ENCODE results near the gene XYLT2. TPM values are rescaled to one million over a fixed set of nuclear protein-coding genes. Genes with fewer than 3 reads are reported as not detected.

XYLT2 gene
- total and polyA plus RNA-seq, 2 of the 13 experiments (the other 11 are each of a cell fraction or from before 2014, with no cell fraction given), result 17.0 to 22.1 TPM

DNA sequence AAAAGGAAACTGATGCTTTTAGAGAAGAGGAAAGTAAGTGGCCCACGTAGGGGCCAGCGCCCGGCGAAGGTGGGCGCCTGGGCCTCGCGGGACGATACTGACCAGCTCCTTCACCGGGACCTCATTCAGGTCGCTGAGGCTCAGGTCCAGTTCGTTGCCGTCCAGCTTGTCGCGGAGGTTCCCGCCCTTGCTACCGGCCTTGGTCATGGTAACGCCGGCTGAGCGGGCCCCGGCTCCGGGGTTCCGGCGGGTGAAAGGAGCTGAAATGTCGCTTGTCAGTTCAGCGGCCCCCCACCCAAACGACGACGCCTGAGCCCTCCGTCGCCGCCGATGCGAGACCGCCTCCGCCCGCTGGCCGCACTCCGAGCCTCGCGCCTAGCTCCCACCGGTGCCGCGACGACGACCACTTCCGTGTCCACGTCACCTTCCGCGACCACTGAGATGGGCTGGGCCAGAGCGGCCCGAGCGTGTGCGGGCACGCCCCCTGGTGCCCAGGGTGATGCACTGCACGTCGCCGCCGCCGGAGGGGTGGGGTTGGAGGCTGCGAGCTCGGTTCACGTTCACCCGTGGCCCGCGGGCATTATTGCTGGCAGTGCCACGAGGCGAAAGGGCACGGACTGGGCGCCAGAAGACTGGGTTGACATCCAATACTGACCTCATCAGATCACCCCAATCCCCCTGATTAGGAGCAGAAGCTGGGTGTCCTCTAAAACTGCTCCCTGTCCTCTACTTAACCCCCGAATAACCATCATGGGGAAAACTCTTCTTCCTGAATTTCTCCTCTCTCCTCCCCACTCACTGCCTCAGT lies 51.4 kb downstream of the XYLT2 start, which contains the start of gene LRRC59 (continued):
- TF ChIP-seq XBP1 (CRISPR knock-in tag; IDR thresholded peaks at IDR 0.05), result peak; percentile 97
- TF ChIP-seq TARDBP (CRISPR knock-in tag; IDR thresholded peaks at IDR 0.05), result peak; percentile 100
- peak; percentile 97 for TF ChIP-seq ZNF274 (CRISPR knock-in tag; IDR thresholded peaks at IDR 0.05)
- peak; percentile 80 for TF ChIP-seq ZNF143 (CRISPR knock-in tag; IDR thresholded peaks at IDR 0.05)
- TF ChIP-seq ZNF616 (CRISPR knock-in tag; IDR thresholded peaks at IDR 0.05; ENCODE audit: low read depth), result 0 out of 2 replicates have a peak, but pooled peaks have one; percentile 56
- peak; percentile 70 for TF ChIP-seq HMG20A (CRISPR knock-in tag; IDR thresholded peaks at IDR 0.05; ENCODE audit: borderline replicate concordance)
- TF ChIP-seq, protein P1, sequence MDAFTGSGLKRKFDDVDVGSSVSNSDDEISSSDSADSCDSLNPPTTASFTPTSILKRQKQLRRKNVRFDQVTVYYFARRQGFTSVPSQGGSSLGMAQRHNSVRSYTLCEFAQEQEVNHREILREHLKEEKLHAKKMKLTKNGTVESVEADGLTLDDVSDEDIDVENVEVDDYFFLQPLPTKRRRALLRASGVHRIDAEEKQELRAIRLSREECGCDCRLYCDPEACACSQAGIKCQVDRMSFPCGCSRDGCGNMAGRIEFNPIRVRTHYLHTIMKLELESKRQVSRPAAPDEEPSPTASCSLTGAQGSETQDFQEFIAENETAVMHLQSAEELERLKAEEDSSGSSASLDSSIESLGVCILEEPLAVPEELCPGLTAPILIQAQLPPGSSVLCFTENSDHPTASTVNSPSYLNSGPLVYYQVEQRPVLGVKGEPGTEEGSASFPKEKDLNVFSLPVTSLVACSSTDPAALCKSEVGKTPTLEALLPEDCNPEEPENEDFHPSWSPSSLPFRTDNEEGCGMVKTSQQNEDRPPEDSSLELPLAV (CRISPR knock-in tag; conservative IDR thresholded peaks at IDR 0.05; ENCODE audit: low read depth), result peak; percentile 96
- TF ChIP-seq, protein P2, sequence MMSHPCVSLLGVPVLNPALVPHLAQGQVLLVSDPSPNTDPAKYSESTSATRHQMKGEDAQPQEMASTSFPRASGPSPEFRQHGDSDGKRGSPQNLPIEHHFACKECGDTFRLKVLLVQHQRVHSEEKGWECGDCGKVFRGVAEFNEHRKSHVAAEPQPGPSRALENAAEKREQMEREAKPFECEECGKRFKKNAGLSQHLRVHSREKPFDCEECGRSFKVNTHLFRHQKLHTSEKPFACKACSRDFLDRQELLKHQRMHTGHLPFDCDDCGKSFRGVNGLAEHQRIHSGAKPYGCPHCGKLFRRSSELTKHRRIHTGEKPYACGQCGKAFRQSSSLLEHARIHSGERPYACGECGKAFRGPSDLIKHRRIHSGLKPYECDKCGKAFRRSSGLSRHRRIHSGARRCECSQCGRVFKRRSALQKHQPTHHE (CRISPR knock-in tag; IDR thresholded peaks at IDR 0.05; ENCODE audit: borderline replicate concordance), result peak; percentile 76
- peak; percentile 70; the same call in 1 of the 2 replicates for TF ChIP-seq ZNF766 (CRISPR knock-in tag; IDR thresholded peaks at IDR 0.05; ENCODE audit: borderline replicate concordance)
- TF ChIP-seq ZNF451 (CRISPR knock-in tag; IDR thresholded peaks at IDR 0.05), result peak; percentile 96; the same call in 1 of the 2 replicates
- TF ChIP-seq, protein P3, sequence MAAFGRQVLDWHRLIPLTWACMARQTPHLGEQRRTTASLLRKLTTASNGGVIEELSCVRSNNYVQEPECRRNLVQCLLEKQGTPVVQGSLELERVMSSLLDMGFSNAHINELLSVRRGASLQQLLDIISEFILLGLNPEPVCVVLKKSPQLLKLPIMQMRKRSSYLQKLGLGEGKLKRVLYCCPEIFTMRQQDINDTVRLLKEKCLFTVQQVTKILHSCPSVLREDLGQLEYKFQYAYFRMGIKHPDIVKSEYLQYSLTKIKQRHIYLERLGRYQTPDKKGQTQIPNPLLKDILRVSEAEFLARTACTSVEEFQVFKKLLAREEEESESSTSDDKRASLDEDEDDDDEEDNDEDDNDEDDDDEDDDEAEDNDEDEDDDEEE (CRISPR knock-in tag; IDR thresholded peaks at IDR 0.05), result peak; percentile 99
- peak; percentile 89 for TF ChIP-seq MAZ (IDR thresholded peaks at IDR 0.05; ENCODE audit: borderline replicate concordance, low read depth, low read length)
- TF ChIP-seq MAZ (CRISPR knock-in tag; IDR thresholded peaks at IDR 0.05; ENCODE audit: low read depth), result peak; percentile 100
- peak; percentile 99 for TF ChIP-seq HOXA3 (CRISPR knock-in tag; IDR thresholded peaks at IDR 0.05)
- 0 out of 2 replicates have a peak, but pooled peaks have one; percentile 93 for TF ChIP-seq ZNF569 (CRISPR knock-in tag; IDR thresholded peaks at IDR 0.05; ENCODE audit: borderline replicate concordance)
- TF ChIP-seq, protein P4, sequence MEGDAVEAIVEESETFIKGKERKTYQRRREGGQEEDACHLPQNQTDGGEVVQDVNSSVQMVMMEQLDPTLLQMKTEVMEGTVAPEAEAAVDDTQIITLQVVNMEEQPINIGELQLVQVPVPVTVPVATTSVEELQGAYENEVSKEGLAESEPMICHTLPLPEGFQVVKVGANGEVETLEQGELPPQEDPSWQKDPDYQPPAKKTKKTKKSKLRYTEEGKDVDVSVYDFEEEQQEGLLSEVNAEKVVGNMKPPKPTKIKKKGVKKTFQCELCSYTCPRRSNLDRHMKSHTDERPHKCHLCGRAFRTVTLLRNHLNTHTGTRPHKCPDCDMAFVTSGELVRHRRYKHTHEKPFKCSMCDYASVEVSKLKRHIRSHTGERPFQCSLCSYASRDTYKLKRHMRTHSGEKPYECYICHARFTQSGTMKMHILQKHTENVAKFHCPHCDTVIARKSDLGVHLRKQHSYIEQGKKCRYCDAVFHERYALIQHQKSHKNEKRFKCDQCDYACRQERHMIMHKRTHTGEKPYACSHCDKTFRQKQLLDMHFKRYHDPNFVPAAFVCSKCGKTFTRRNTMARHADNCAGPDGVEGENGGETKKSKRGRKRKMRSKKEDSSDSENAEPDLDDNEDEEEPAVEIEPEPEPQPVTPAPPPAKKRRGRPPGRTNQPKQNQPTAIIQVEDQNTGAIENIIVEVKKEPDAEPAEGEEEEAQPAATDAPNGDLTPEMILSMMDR (CRISPR knock-in tag; IDR thresholded peaks at IDR 0.05), result peak; percentile 100
- TF ChIP-seq ZNF709 (CRISPR knock-in tag; IDR thresholded peaks at IDR 0.05), result peak; percentile 99
- TF ChIP-seq ZNF670 (CRISPR knock-in tag; IDR thresholded peaks at IDR 0.05; ENCODE audit: borderline replicate concordance), result peak; percentile 95
- TF ChIP-seq NFE2L1 (CRISPR knock-in tag; IDR thresholded peaks at IDR 0.05; ENCODE audit: borderline replicate concordance), result peak; percentile 82; the same call in 1 of the 2 replicates
- peak; percentile 98 for TF ChIP-seq ZNF598 (CRISPR knock-in tag; IDR thresholded peaks at IDR 0.05; ENCODE audit: borderline replicate concordance)
- TF ChIP-seq ZNF788 (CRISPR knock-in tag; IDR thresholded peaks at IDR 0.05; ENCODE audit: borderline replicate concordance), result peak; percentile 100
- no peak for TF ChIP-seq SNRNP70 (IDR thresholded peaks at IDR 0.05; ENCODE audit: low read depth, low read length)
- TF ChIP-seq RBAK (CRISPR knock-in tag; IDR thresholded peaks at IDR 0.05), result peak; percentile 49; the same call in 1 of the 2 replicates
- TF ChIP-seq ADNP (CRISPR knock-in tag; IDR thresholded peaks at IDR 0.05), result peak; percentile 68; the same call in 1 of the 2 replicates

All from HepG2 (cell line).